GM13976 (cell line): ENCODE results near the gene PCBP2.

Experiments used
- DNase-seq: peaks from one replicate; pipeline ENCODE4 v3.0.0; 2012; ENCODE audit warnings: low spot score
- CTCF ChIP-seq: IDR thresholded peaks from 2 replicates; pipeline ENCODE4 v1.5.1; 2012; ENCODE audit warnings: borderline replicate concordance, mild to moderate bottlenecking; ENCODE audit not compliant: insufficient read depth; ENCODE audit errors: extremely low read depth, missing control alignments, control extremely low read depth
- in situ Hi-C: fragments of 300-500 bp; cut with MboI; formaldehyde crosslinking; loops from one replicate; pipeline ENCODE4 v1.12.0; 2022; ENCODE audit warnings: low sequenced_read_pairs, mixed read lengths, inconsistent platforms; ENCODE audit not compliant: unreplicated experiment

PCBP2 gene

GRCh38 chr12:53515291-53515680, 63.4 kb downstream of the PCBP2 start:
- in situ Hi-C loops: no loop called here
- TF ChIP-seq CTCF: no peak
- no peak for DNase-seq

GRCh38 chr12:53516758-53517455, 65.0 kb downstream of the PCBP2 start:
- DNase-seq: no peak
- in situ Hi-C loops: no loop called here
- TF ChIP-seq CTCF: no peak

- TF ChIP-seq CTCF: no peak
- in situ Hi-C loops: no loop called here
- DNase-seq: no peak
These were observed 66.5 kb downstream of the PCBP2 start for GRCh38 chr12:53518381-53518780.

GRCh38 chr12:53523131-53523530, 71.2 kb downstream of the PCBP2 start:
- in situ Hi-C loops: no loop called here
- no peak for TF ChIP-seq CTCF
- DNase-seq: no peak

- in situ Hi-C loops: no loop called here
- TF ChIP-seq CTCF: no peak
- no peak for DNase-seq
These were observed 72.6 kb downstream of the PCBP2 start for GRCh38 chr12:53524476-53524875.

GRCh38 chr12:53530061-53530460, 78.2 kb downstream of the PCBP2 start:
- DNase-seq: no peak
- in situ Hi-C loops: no loop called here
- TF ChIP-seq CTCF: no peak
